ENCODE data around the gene PARP9.

PARP9 gene

DNA sequence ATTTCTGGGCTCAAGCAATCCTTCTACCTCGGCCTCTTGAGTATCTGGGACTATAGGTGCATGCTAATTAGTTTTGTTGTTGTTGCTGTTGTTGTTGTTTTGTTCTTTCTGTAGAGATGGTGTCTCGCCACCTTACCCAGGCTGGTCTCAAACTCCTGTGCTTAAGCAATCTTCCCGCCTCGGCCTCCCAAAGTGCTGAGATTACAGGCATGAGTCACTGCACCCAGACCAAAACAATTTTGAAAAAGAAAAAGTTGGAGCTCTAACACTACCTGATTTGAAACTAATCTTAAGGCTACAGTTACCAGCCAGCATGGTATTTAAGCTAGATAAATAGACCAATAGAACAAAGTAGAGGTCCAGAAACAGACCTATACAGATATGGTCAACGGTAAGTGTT is 79.1 kb downstream of the PARP9 start:
- DNase-seq (ENCODE audit: low spot score), result no peak

DNA sequence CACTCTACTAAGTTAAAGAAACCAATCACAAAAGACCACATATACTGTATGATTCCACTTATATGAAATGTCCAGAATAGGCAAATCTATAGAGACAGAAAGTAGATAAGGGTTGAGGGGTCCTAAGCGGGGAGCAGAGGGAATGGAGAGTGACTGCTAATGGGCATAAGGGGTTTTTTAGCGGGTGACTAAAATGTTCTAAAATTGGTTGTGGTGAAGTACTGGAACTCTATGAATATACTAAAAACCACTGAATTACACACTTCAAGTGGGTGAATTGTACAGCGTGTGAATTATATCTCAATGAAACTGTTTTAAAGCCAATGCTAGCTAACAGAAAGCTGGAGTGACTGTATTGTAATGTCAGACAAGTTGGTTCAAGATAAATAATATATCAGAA is 82.7 kb downstream of the PARP9 start:
- DNase-seq (ENCODE audit: low spot score), result no peak

All from LoVo (cell line).